Lower lobe of right lung (tissue), 2 donors: ENCODE data around the gene BPI. TPM values are rescaled to one million over a fixed set of nuclear protein-coding genes. Genes with fewer than 3 reads are reported as not detected.

Experiments used
- ATAC-seq, 2 donors: fragments of 200-7000 bp; cut with Tn5 transposase; one replicate each; pipeline ENCODE4 v1.9.1; 2020 to 2022; ENCODE audit warnings: mild to moderate bottlenecking in 2 of 2, moderate library complexity in 2 of 2
- DNase-seq: peaks from one replicate; pipeline ENCODE4 v3.0.0-alpha.2; 2020
- H3K27ac ChIP-seq: fragments of 200-600 bp; one replicate; pipeline ENCODE4 v1.8.0; 2022
- H3K27me3 ChIP-seq: fragments of 200-600 bp; one replicate; pipeline ENCODE4 v1.8.0; 2022; ENCODE audit warnings: low read depth
- H3K36me3 ChIP-seq: fragments of 200-600 bp; one replicate; pipeline ENCODE4 v1.8.0; 2022; ENCODE audit warnings: mild to moderate bottlenecking
- H3K4me1 ChIP-seq: fragments of 200-600 bp; one replicate; pipeline ENCODE4 v1.8.0; 2022
- H3K4me3 ChIP-seq: fragments of 200-600 bp; one replicate; pipeline ENCODE4 v1.8.0; 2022; ENCODE audit warnings: mild to moderate bottlenecking
- H3K9me3 ChIP-seq: fragments of 200-600 bp; one replicate; pipeline ENCODE4 v1.8.0; 2022
- CTCF ChIP-seq: fragments of 200-600 bp; IDR thresholded peaks from one replicate; pipeline ENCODE4 v1.8.0; 2022; ENCODE audit warnings: antibody characterized with exemption, mild to moderate bottlenecking
- intact Hi-C: fragments of 100-400 bp; cut with DNase I; formaldehyde crosslinking; loops from one replicate; pipeline ENCODE4 v1.11.0; 2022
- total RNA-seq: library from RNA; stranded (reverse); fragmentation: NEBNext Ultra II Directional; extraction: Animal tissue kit (Norgen Biotek cat#: 25700); gene quantifications from one replicate; pipeline ENCODE4 v1.2.1, GENCODE V29; 2021
- donor health status: DM: no; HTN: yes; CAD: no; lungs with severe emphysema.

Gene BPI
- total RNA-seq, 1 donor from 2014 or later, result 0.44 TPM

- TF ChIP-seq CTCF, result no peak
- DNase-seq (no peak), ATAC-seq (no peak)
- Histone ChIP-seq H3K4me3 (no peak overlapping the region), H3K36me3 (no peaks in the 10 kb centered on the region), H3K9me3 (no peaks in the 10 kb centered on the region), H3K27ac (no peak overlapping the region), H3K27me3 (peaks cover 16% of the 10 kb centered on the region), H3K4me1 (no peaks in the 10 kb centered on the region)
- intact Hi-C loops, result no loop called here
Observed at GRCh38 chr20:38325905-38326304, 21.9 kb downstream of the BPI start.

- DNase-seq, result no peak
- Histone ChIP-seq H3K27me3 (peaks cover 16% of the 10 kb centered on the region), H3K4me1 (no peaks in the 10 kb centered on the region), H3K9me3 (no peaks in the 10 kb centered on the region), H3K4me3 (no peak overlapping the region), H3K27ac (no peak overlapping the region), H3K36me3 (no peaks in the 10 kb centered on the region)
- no peak for TF ChIP-seq CTCF
- no peak for ATAC-seq
- intact Hi-C loops, result no loop called here
Observed at GRCh38 chr20:38326309-38326708, 22.4 kb downstream of the BPI start.

GRCh38 chr20:38330638-38331037 is 26.7 kb downstream of the BPI start:
- Histone ChIP-seq H3K4me3 (no peak overlapping the region), H3K4me1 (no peaks in the 10 kb centered on the region), H3K27me3 (peaks cover 21% of the 10 kb centered on the region), H3K27ac (no peak overlapping the region), H3K9me3 (no peaks in the 10 kb centered on the region), H3K36me3 (no peaks in the 10 kb centered on the region)
- ATAC-seq (no peak), DNase-seq (no peak)
- intact Hi-C loops, result no loop called here
- TF ChIP-seq CTCF, result no peak

- TF ChIP-seq CTCF, result no peak
- no peak overlapping the region for H3K4me3 ChIP-seq
- intact Hi-C loops, result no loop called here
- DNase-seq, result no peak
- no peak overlapping the region for H3K27ac ChIP-seq
- H3K27me3 ChIP-seq, result peaks cover 23% of the 10 kb centered on the region
- H3K4me1 ChIP-seq, result no peaks in the 10 kb centered on the region
- H3K36me3 ChIP-seq, result no peaks in the 10 kb centered on the region
- H3K9me3 ChIP-seq, result no peaks in the 10 kb centered on the region
- no peak for ATAC-seq
Observed at GRCh38 chr20:38331245-38331644, 27.3 kb downstream of the BPI start.

- peaks cover 27% of the 10 kb centered on the region for H3K27me3 ChIP-seq
- TF ChIP-seq CTCF, result no peak
- intact Hi-C loops, result no loop called here
Observed at GRCh38 chr20:38331814-38332213, 27.9 kb downstream of the BPI start.

GRCh38 chr20:38334016-38334415 is 30.1 kb downstream of the BPI start:
- Histone ChIP-seq H3K9me3 (peaks cover 4% of the 10 kb centered on the region), H3K27me3 (peaks cover 22% of the 10 kb centered on the region), H3K36me3 (no peaks in the 10 kb centered on the region), H3K4me3 (no peak overlapping the region), H3K27ac (no peak overlapping the region), H3K4me1 (no peaks in the 10 kb centered on the region)
- ATAC-seq (no peak), DNase-seq (no peak)
- intact Hi-C loops, result no loop called here
- no peak for TF ChIP-seq CTCF

More at GRCh38 chr20:38331814-38332213, 27.9 kb downstream of the BPI start:
- H3K27ac ChIP-seq, result no peak overlapping the region
- ATAC-seq (no peak), DNase-seq (no peak)
- no peaks in the 10 kb centered on the region for H3K36me3 ChIP-seq
- no peaks in the 10 kb centered on the region for H3K4me1 ChIP-seq
- no peaks in the 10 kb centered on the region for H3K9me3 ChIP-seq
- H3K4me3 ChIP-seq, result no peak overlapping the region
